Mucosa of descending colon (tissue), 3 donors: ENCODE measurements around the gene AKAP6. TPM values are rescaled to one million over a fixed set of nuclear protein-coding genes. Genes with fewer than 3 reads are reported as not detected.

Experiments used
- ATAC-seq: fragments of 200-7000 bp; cut with Tn5 transposase; one replicate; pipeline ENCODE4 v1.9.1; 2020; ENCODE audit warnings: mild to moderate bottlenecking, moderate library complexity
- DNase-seq, 3 donors: peaks; one replicate each; pipeline ENCODE4 v3.0.0-alpha.2; 2020
- H3K36me3 ChIP-seq: fragments of 200-600 bp; one replicate; pipeline ENCODE4 v1.8.0; 2021; ENCODE audit warnings: low read depth, mild to moderate bottlenecking
- H3K4me1 ChIP-seq: fragments of 200-600 bp; one replicate; pipeline ENCODE4 v1.8.0; 2021; ENCODE audit warnings: low read depth, mild to moderate bottlenecking
- H3K4me3 ChIP-seq: fragments of 200-600 bp; one replicate; pipeline ENCODE4 v1.8.0; 2021; ENCODE audit warnings: mild to moderate bottlenecking
- H3K9me3 ChIP-seq: fragments of 200-600 bp; one replicate; pipeline ENCODE4 v1.8.0; 2021; ENCODE audit warnings: mild to moderate bottlenecking
- CTCF ChIP-seq: fragments of 200-600 bp; IDR thresholded peaks from one replicate; pipeline ENCODE4 v1.8.0; 2022; ENCODE audit warnings: antibody characterized with exemption, mild to moderate bottlenecking
- intact Hi-C, 2 donors: fragments of 100-400 bp; cut with DNase I in 1 of 2; cut with micrococcal nuclease in 1 of 2; formaldehyde crosslinking; loops; one replicate each; pipeline versions ENCODE4 v1.11.0 to v1.11.1; 2022; cut with DNase I, micrococcal nuclease
- total RNA-seq, 3 donors: library from RNA; stranded (reverse); fragmentation: NEBNext Ultra II Directional in 2 of 3; extraction: Animal tissue kit (Norgen Biotek cat#: 25700) in 2 of 3; gene quantifications; one replicate each; pipeline versions ENCODE4 v1.2.1 to v1.2.4, GENCODE V29; 2021 to 2023
- donor health status: DM: no; HTN: no; CAD: no; lungs with moderate emphysema.
- donor health status: DM: no; HTN: no; CAD: no.
- donor health status: DM: no; HTN: yes; CAD: no.

AKAP6 gene
- total RNA-seq, 3 donors from 2014 or later, result 4.2 to 30.8 (median 5.4) TPM

GRCh38 chr14:32764131-32764530 lies 435.0 kb downstream of the AKAP6 start:
- no peak for TF ChIP-seq CTCF
- H3K9me3 ChIP-seq, result no peaks in the 10 kb centered on the region
- DNase-seq, result no peak
- H3K4me1 ChIP-seq, result no peaks in the 10 kb centered on the region
- H3K4me3 ChIP-seq, result no peak overlapping the region
- H3K36me3 ChIP-seq, result no peaks in the 10 kb centered on the region
- no peak for ATAC-seq
- intact Hi-C loops, result no loop called here

- H3K4me3 ChIP-seq, result no peak overlapping the region
- ATAC-seq (no peak), DNase-seq (no peak)
- no peaks in the 10 kb centered on the region for H3K9me3 ChIP-seq
- intact Hi-C loops, result no loop called here
- no peaks in the 10 kb centered on the region for H3K4me1 ChIP-seq
- TF ChIP-seq CTCF, result no peak
- H3K36me3 ChIP-seq, result no peaks in the 10 kb centered on the region
These were observed 441.3 kb downstream of the AKAP6 start for GRCh38 chr14:32770422-32770821.

GRCh38 chr14:32774214-32774613 lies 445.1 kb downstream of the AKAP6 start:
- Histone ChIP-seq H3K4me1 (no peaks in the 10 kb centered on the region), H3K36me3 (no peaks in the 10 kb centered on the region), H3K9me3 (no peaks in the 10 kb centered on the region), H3K4me3 (no peak overlapping the region)
- ATAC-seq (no peak), DNase-seq (no peak)
- no peak for TF ChIP-seq CTCF
- intact Hi-C loops, result no loop called here

GRCh38 chr14:32779840-32780239 lies 450.7 kb downstream of the AKAP6 start:
- DNase-seq (no peak), ATAC-seq (no peak)
- H3K4me1 ChIP-seq, result no peaks in the 10 kb centered on the region
- H3K9me3 ChIP-seq, result no peaks in the 10 kb centered on the region
- TF ChIP-seq CTCF, result no peak
- no peak overlapping the region for H3K4me3 ChIP-seq
- intact Hi-C loops, result no loop called here
- no peaks in the 10 kb centered on the region for H3K36me3 ChIP-seq

GRCh38 chr14:32784405-32784804 lies 455.3 kb downstream of the AKAP6 start:
- H3K4me3 ChIP-seq, result no peak overlapping the region
- TF ChIP-seq CTCF, result no peak
- no peaks in the 10 kb centered on the region for H3K9me3 ChIP-seq
- intact Hi-C loops, result no loop called here
- DNase-seq, result no peak
- no peak for ATAC-seq
- H3K4me1 ChIP-seq, result no peaks in the 10 kb centered on the region
- no peaks in the 10 kb centered on the region for H3K36me3 ChIP-seq

- TF ChIP-seq CTCF, result no peak
- no peaks in the 10 kb centered on the region for H3K36me3 ChIP-seq
These were observed 456.5 kb downstream of the AKAP6 start for GRCh38 chr14:32785585-32785984.

More at GRCh38 chr14:32785585-32785984, 456.5 kb downstream of the AKAP6 start:
- Histone ChIP-seq H3K4me3 (no peak overlapping the region), H3K9me3 (no peaks in the 10 kb centered on the region), H3K4me1 (no peaks in the 10 kb centered on the region)
- ATAC-seq (no peak), DNase-seq (no peak)
- intact Hi-C loops, result no loop called here
